ENCODE data around the gene LFNG.

LFNG gene

GRCh38 chr7:2519119-2519930, at the start of gene LFNG:
Gene LFNG (plus strand): TSS chr7:2519774. CDS start chr7:2519862, 88 bp downstream.
- no peak for DNase-seq (ENCODE audit: low read depth)

- no peak for DNase-seq (ENCODE audit: low read depth)
Observed at GRCh38 chr7:2470204-2471021, 49.2 kb upstream of the LFNG start.

- no peak for DNase-seq (ENCODE audit: low read depth)
Observed at GRCh38 chr7:2471022-2471329, 48.6 kb upstream of the LFNG start.

GRCh38 chr7:2471396-2471795, 48.2 kb upstream of the LFNG start:
- DNase-seq (ENCODE audit: low read depth) = no peak

- DNase-seq (ENCODE audit: low read depth) = no peak
Observed at GRCh38 chr7:2472739-2473138, 46.8 kb upstream of the LFNG start.

- no peak for DNase-seq (ENCODE audit: low read depth)
Observed at GRCh38 chr7:2473496-2474180, 45.9 kb upstream of the LFNG start.

- no peak for DNase-seq (ENCODE audit: low read depth)
Observed at GRCh38 chr7:2474224-2474623, 45.4 kb upstream of the LFNG start.

- DNase-seq (ENCODE audit: low read depth) = no peak
Observed at GRCh38 chr7:2474813-2475677, 44.5 kb upstream of the LFNG start.

- DNase-seq (ENCODE audit: low read depth) = no peak
Observed at GRCh38 chr7:2475678-2476015, 43.9 kb upstream of the LFNG start.

GRCh38 chr7:2476298-2476697, 43.3 kb upstream of the LFNG start, which contains the start of gene GRIFIN:
Gene GRIFIN (minus strand): TSS chr7:2476398. CDS start chr7:2476383, 15 bp downstream.
- no peak for DNase-seq (ENCODE audit: low read depth)

- DNase-seq (ENCODE audit: low read depth) = no peak
Observed at GRCh38 chr7:2476776-2477446, 42.7 kb upstream of the LFNG start.

- peak; percentile 24 for DNase-seq (ENCODE audit: low read depth)
Observed at GRCh38 chr7:2477447-2478398, 41.9 kb upstream of the LFNG start.

- DNase-seq (ENCODE audit: low read depth) = no peak
Observed at GRCh38 chr7:2478399-2478785, 41.2 kb upstream of the LFNG start.

GRCh38 chr7:2478800-2479199, 40.8 kb upstream of the LFNG start:
- no peak for DNase-seq (ENCODE audit: low read depth)

- DNase-seq (ENCODE audit: low read depth) = no peak
Observed at GRCh38 chr7:2479276-2480069, 40.1 kb upstream of the LFNG start.

GRCh38 chr7:2480070-2480408, 39.5 kb upstream of the LFNG start:
- no peak for DNase-seq (ENCODE audit: low read depth)

GRCh38 chr7:2481195-2481594, 38.4 kb upstream of the LFNG start:
- no peak for DNase-seq (ENCODE audit: low read depth)

- DNase-seq (ENCODE audit: low read depth) = no peak
Observed at GRCh38 chr7:2482725-2483451, 36.7 kb upstream of the LFNG start.

- DNase-seq (ENCODE audit: low read depth) = no peak
Observed at GRCh38 chr7:2483494-2483893, 36.1 kb upstream of the LFNG start.
